GM12865 (cell line): Measurements from ENCODE around the gene RBM20.

Source experiments
- DNase-seq: peaks from one replicate; pipeline ENCODE4 v3.0.0; 2010; ENCODE audit warnings: low read depth
- H3K4me3 ChIP-seq: 2 replicates; pipeline ENCODE4 v1.5.1; 2011; ENCODE audit warnings: mild to moderate bottlenecking, low read depth, low read length, control low read depth
- TF ChIP-seq, protein P1 (sequence below): IDR thresholded peaks from 2 replicates; pipeline ENCODE4 v1.5.1; 2011; ENCODE audit warnings: low read length, control low read depth, low read depth, inconsistent platforms; ENCODE audit not compliant: insufficient read depth; ENCODE audit errors: missing control alignments

The RBM20 gene

DNA sequence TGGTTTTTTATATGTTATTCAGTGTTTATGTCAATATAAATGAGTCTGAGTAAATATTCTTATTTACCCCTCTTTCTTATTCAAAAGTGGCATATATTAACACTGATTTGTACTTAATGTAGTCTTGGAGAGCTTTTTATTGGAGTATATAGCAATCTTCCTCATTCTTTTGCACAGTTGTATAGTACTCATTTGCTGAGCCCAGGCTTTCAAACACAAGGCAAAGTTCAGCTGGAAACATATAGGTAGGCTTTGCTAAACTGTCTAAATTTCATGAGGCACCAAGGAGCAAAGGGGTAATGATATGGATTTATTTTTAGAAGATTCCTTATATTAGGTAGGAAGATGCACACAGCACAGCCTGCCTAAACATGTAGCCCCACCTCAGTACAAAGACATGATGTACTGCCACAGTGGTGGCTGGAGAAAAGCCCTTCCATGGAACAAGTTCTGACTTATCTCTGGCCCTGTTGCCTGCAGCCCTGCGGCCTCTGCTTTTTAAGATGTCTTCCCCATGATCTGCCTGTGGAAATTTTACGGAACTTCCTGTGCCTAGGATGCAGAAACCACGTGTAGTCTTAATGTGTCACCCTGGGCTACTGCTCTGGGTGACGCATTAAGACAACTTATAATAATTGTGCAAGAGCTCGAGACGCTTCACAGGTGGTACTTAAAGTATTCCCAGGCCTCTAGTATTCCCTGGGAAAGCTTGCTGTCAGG lies 218.0 kb downstream of the RBM20 start:
- TF ChIP-seq, protein P1, sequence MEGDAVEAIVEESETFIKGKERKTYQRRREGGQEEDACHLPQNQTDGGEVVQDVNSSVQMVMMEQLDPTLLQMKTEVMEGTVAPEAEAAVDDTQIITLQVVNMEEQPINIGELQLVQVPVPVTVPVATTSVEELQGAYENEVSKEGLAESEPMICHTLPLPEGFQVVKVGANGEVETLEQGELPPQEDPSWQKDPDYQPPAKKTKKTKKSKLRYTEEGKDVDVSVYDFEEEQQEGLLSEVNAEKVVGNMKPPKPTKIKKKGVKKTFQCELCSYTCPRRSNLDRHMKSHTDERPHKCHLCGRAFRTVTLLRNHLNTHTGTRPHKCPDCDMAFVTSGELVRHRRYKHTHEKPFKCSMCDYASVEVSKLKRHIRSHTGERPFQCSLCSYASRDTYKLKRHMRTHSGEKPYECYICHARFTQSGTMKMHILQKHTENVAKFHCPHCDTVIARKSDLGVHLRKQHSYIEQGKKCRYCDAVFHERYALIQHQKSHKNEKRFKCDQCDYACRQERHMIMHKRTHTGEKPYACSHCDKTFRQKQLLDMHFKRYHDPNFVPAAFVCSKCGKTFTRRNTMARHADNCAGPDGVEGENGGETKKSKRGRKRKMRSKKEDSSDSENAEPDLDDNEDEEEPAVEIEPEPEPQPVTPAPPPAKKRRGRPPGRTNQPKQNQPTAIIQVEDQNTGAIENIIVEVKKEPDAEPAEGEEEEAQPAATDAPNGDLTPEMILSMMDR, result no peak

DNA sequence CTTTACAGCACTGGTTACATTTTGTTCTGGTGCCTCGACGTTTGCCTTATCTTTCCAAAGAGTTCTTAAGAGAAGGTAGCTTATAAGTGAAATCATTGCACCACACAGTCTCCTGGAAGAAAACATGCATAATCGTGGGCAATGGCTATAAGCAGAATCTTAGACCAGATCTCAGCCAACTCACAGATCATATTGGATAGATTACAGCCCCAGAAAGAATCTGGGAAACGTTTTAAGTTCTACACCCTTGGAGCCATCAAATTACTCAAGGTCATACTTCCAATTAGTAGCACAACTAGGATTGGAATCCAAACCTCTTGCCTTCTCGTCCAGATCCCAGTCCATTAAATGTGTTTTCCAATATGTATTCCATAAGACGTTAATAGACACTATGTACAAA lies 218.8 kb downstream of the RBM20 start:
- DNase-seq, result no peak
- no peak overlapping the region for H3K4me3 ChIP-seq
- TF ChIP-seq, protein P1, result no peak

More for the DNA sequence above, 218.0 kb downstream of the RBM20 start:
- no peak for DNase-seq
- peak overlapping the region; percentile 51; the same call in 1 of the 2 replicates for H3K4me3 ChIP-seq

DNA sequence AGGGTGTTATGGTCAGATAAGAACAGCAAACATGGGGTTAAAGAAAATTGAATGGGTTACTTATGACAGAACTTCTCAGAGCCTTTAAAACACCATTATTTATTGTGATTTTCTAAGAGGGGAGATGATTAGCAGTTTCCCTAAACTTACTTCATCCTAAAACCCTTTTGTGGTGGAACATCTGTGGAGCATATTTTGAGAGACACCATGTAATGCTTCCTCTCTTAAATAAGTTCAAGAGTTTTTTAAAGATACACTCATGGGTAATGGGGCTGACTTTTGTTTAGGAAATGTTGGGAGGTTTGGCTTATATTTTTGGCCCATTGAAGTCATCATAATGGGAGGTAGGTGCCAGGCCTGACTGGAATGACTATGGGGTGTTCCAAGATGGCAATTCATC lies 219.2 kb downstream of the RBM20 start:
- H3K4me3 ChIP-seq, result no peak overlapping the region
- TF ChIP-seq, protein P1, result no peak
- DNase-seq, result no peak

DNA sequence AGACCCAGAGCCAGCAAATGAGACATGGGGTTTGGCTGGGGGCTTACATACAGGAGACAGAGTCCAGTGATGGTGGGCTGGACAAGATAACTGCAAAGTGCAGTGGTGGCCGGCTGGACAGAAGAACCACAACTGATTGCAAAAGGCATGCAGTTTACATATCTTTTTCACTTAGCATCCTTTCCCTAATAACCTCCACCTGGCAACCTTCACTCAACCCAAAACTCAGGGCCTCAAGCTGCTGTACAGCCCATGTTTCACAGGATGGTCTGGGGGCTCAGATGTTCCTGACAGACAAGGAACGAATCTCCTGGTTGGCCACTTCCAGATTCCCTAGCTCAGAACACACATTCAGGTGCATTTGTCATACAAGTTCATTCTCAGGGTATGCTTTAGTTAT lies 219.8 kb downstream of the RBM20 start:
- H3K4me3 ChIP-seq, result no peak overlapping the region
- DNase-seq, result no peak
- TF ChIP-seq, protein P1, result no peak

DNA sequence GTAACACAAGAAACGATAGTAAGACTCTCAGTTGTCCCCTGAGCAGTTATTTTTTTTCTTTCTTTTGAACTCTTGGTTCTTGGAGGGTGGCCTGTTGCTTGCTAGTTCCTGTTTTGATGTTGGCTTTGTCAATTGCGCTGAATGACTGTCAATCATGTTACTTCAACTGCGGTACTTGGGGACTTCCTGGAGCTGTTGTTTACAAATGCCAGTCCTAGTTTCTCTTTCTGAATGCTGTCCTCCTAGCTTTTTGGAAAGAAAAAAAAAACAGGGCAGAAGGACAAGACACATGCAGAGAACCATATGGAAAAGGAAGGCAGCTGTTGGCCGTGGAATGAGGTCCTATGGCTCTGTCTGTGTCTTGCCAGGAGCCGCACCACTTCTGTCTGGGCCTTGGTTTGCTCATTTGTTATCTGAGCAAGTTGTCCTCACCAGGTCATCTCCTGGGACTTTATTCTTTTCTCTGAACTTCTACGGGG lies 220.6 kb downstream of the RBM20 start:
- peak overlapping the region; percentile 61 for H3K4me3 ChIP-seq
- DNase-seq, result peak; percentile 95
- TF ChIP-seq, protein P1, result no peak

DNA sequence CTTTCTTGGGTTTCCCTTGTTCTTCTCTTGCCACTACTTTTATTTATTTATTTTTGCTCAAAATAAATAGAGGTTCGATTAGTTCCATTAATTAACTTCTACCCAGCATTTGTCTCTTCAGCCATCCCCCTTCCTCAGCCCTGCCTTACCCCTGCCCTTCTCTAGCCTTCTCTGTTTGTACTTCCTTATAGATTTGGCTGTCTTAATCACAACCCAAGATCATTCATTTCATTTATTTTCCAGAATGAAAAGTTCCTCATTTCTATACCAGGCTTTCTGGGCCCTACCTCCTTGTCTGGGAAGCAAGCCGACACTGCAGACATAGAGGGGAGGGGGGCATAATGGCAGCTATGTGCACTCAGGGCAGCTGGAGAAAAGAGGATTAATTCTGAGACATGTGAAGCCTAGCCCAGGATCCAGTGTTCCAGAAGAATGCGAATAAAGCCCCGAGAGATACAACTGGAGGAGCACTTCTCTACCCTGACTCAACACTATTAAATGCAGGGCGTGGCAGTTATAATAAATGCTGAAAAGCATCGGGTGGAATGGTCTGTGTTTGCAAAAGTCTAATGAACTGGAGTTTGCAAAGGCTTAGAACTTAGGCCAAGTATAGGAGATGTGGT lies 221.2 kb downstream of the RBM20 start:
- TF ChIP-seq, protein P1, result no peak
- peak overlapping the region; percentile 61 for H3K4me3 ChIP-seq
- no peak for DNase-seq
